CD14-positive monocyte (primary cell): ENCODE measurements around the gene PHLDA3. TPM values are rescaled to one million over a fixed set of nuclear protein-coding genes. Genes with fewer than 3 reads are reported as not detected.

ENCODE experiments used
- DNase-seq, 3 donors: peaks; one replicate each; pipeline ENCODE4 v3.0.0-alpha.2; 2011 to 2022
- H2AFZ ChIP-seq: 2 replicates; pipeline ENCODE4 v1.6.0; 2012; ENCODE audit warnings: mild to moderate bottlenecking, low read depth, low read length, inconsistent platforms; ENCODE audit not compliant: insufficient read depth, poor library complexity, severe bottlenecking
- H3K27ac ChIP-seq, 2 donors: 1 replicate in 1 of 2; 2 replicates in 1 of 2; pipeline ENCODE4 v1.5.1; 2012 to 2013; ENCODE audit warnings: low read length in 2 of 2, control low read depth in 1 of 2, inconsistent platforms in 1 of 2, low read depth in 1 of 2, mild to moderate bottlenecking in 1 of 2
- H3K27me3 ChIP-seq, 2 donors: one replicate each; pipeline versions ENCODE4 v1.6.0 to v1.6.1; 2011 to 2013; ENCODE audit warnings: low read length in 2 of 2; ENCODE audit not compliant: control insufficient read depth in 2 of 2, insufficient read depth in 2 of 2
- H3K36me3 ChIP-seq, 2 donors: replicated peaks in 1 of 2; 1 replicate in 1 of 2; 2 replicates in 1 of 2; pipeline versions ENCODE4 v1.5.1 to v1.6.1; 2012 to 2013; ENCODE audit warnings: low read length in 2 of 2, control low read depth in 1 of 2, inconsistent platforms in 1 of 2, mild to moderate bottlenecking in 1 of 2; ENCODE audit not compliant: insufficient read depth in 2 of 2, control insufficient read depth in 1 of 2
- H3K4me1 ChIP-seq, 2 donors: 1 replicate in 1 of 2; 2 replicates in 1 of 2; pipeline versions ENCODE4 v1.5.1 to v1.6.1; 2012 to 2013; ENCODE audit warnings: low read length in 2 of 2, control low read depth in 1 of 2, inconsistent platforms in 1 of 2, mild to moderate bottlenecking in 1 of 2, moderate library complexity in 1 of 2; ENCODE audit not compliant: insufficient read depth in 2 of 2, control insufficient read depth in 1 of 2
- H3K4me2 ChIP-seq: replicated peaks from 2 replicates; pipeline ENCODE3; 2012; ENCODE audit warnings: low read length, moderate library complexity, mild to moderate bottlenecking; ENCODE audit not compliant: poor library complexity, severe bottlenecking; ENCODE audit errors: extremely low read depth
- H3K4me3 ChIP-seq, 3 experiments: fragments of 200-600 bp in 1 of 3; sonication (generic) in 1 of 3; replicated peaks in 1 of 3; 1 replicate in 2 of 3; 2 replicates in 1 of 3; pipeline ENCODE4 v1.5.1; 2011 to 2013; ENCODE audit warnings: low read length in 3 of 3, mild to moderate bottlenecking in 3 of 3, control low read depth in 2 of 3, low read depth in 2 of 3, inconsistent platforms in 1 of 3, moderate library complexity in 1 of 3
- H3K79me2 ChIP-seq: 2 replicates; pipeline ENCODE4 v1.6.0; 2012; ENCODE audit warnings: mild to moderate bottlenecking, control low read depth, inconsistent platforms, low read length, moderate library complexity; ENCODE audit not compliant: insufficient read depth
- H3K9ac ChIP-seq: 2 replicates; pipeline ENCODE4 v1.6.0; 2017; ENCODE audit warnings: low read length, mild to moderate bottlenecking; ENCODE audit not compliant: insufficient read depth, poor library complexity, severe bottlenecking
- H3K9me3 ChIP-seq, 2 donors: replicated peaks in 1 of 2; 1 replicate in 1 of 2; 2 replicates in 1 of 2; pipeline versions ENCODE4 v1.5.1 to v1.6.1; 2012 to 2013; ENCODE audit warnings: low read length in 2 of 2, control low read depth in 1 of 2; ENCODE audit not compliant: control insufficient read depth in 1 of 2, insufficient read depth in 1 of 2
- H4K20me1 ChIP-seq: 2 replicates; pipeline ENCODE4 v1.6.0; 2012; ENCODE audit warnings: mild to moderate bottlenecking, low read length, control low read depth, moderate library complexity; ENCODE audit not compliant: insufficient read depth
- H3K27ac Mint-ChIP-seq, 7 donors: one replicate each; pipeline ENCODE4 v1.8.0; 2020; ENCODE audit warnings: mild to moderate bottlenecking in 7 of 7, mixed read lengths in 7 of 7, moderate library complexity in 6 of 7, inconsistent platforms in 2 of 7
- H3K27me3 Mint-ChIP-seq, 3 donors: one replicate each; pipeline ENCODE4 v1.8.0; 2021 to 2022; ENCODE audit warnings: low read depth in 3 of 3, mild to moderate bottlenecking in 3 of 3, mixed read lengths in 3 of 3, moderate library complexity in 3 of 3, inconsistent platforms in 1 of 3
- H3K36me3 Mint-ChIP-seq, 2 donors: one replicate each; pipeline ENCODE4 v1.8.0; 2020; ENCODE audit warnings: mixed read lengths in 2 of 2, inconsistent platforms in 1 of 2, mild to moderate bottlenecking in 1 of 2
- H3K4me1 Mint-ChIP-seq: one replicate; pipeline ENCODE4 v1.8.0; 2020; ENCODE audit warnings: mild to moderate bottlenecking, mixed read lengths
- H3K4me3 Mint-ChIP-seq, 2 donors: one replicate each; pipeline ENCODE4 v1.8.0; 2020; ENCODE audit warnings: mild to moderate bottlenecking in 2 of 2, mixed read lengths in 2 of 2, moderate library complexity in 1 of 2
- H3K9me3 Mint-ChIP-seq, 7 donors: one replicate each; pipeline ENCODE4 v1.8.0; 2020 to 2022; ENCODE audit warnings: mixed read lengths in 7 of 7, mild to moderate bottlenecking in 6 of 7, moderate library complexity in 6 of 7, inconsistent platforms in 2 of 7
- CTCF ChIP-seq: fragments of 200-600 bp; IDR thresholded peaks from one replicate; pipeline ENCODE4 v1.8.0; 2022; ENCODE audit warnings: antibody characterized with exemption, mild to moderate bottlenecking
- WGBS: methylation state at CpG from one replicate; pipeline ENCODE4 v1.1.5; 2013; ENCODE audit warnings: missing lambda C conversion rate; ENCODE audit not compliant: insufficient coverage; 5-methylcytosine and 5-hydroxymethylcytosine counted together
- intact Hi-C, 2 donors: fragments of 100-400 bp; cut with micrococcal nuclease; formaldehyde crosslinking; loops; one replicate each; pipeline versions ENCODE4 v1.15.0 to v1.15.1; 2023
- polyA plus RNA-seq, 3 donors: library from polyadenylated mRNA; depleted of rRNA in 1 of 3; unstranded in 2 of 3; stranded (reverse) in 1 of 3; fragments of 300-500 nt in 2 of 3; fragments of >200 nt in 1 of 3; fragmentation: Illumina TruSeq in 2 of 3; gene quantifications; 1 replicate in 2 of 3; 2 replicates in 1 of 3; pipeline ENCODE4 v1.2.3, GENCODE V29; 2012 to 2021

Gene PHLDA3
- polyA plus RNA-seq, 3 donors: 0.08 TPM; not detected in 2

- Histone ChIP-seq H4K20me1 (peaks cover 33% of the 10 kb centered on the region), H3K4me1 (peaks cover 49 to 50% of the 10 kb centered on the region in 2 donors), H3K4me3 (peak overlapping the region in 1 of 3 experiments; percentile 23), H3K9me3 (no peaks in the 10 kb centered on the region), H2AFZ (no peak overlapping the region), H3K36me3 (peaks cover 50 to 70% of the 10 kb centered on the region in 2 donors), H3K27me3 (no peaks in the 10 kb centered on the region), H3K79me2 (peaks cover 3% of the 10 kb centered on the region), H3K27ac (peak overlapping the region; percentile 74 to 87), H3K9ac (peak overlapping the region; percentile 49), H3K4me2 (peak overlapping the region; percentile 60)
- Mint-ChIP-seq H3K27ac (peak overlapping the region; percentile 90 to 96 (median 95)), H3K9me3 (peaks cover 0 to 12% (median 2%) of the 10 kb centered on the region in 7 donors), H3K4me3 (peak overlapping the region; percentile 43 to 62), H3K27me3 (peaks cover 0 to 6% (median 5%) of the 10 kb centered on the region in 3 donors), H3K4me1 (peaks cover 61% of the 10 kb centered on the region), H3K36me3 (peaks cover 76 to 82% of the 10 kb centered on the region in 2 donors)
- intact Hi-C loops: loop anchor here (2.0 to 10.0 kb wide), 2 partner anchors 13 to 55 kb away; no protein-coding TSS in a partner anchor
- WGBS: 0% methylated on average over 1 of the region's 6 CpGs
- peak; percentile 55 to 62 (median 55) for DNase-seq
- TF ChIP-seq CTCF: no peak
These were observed 20.8 kb upstream of the PHLDA3 start for GRCh38 chr1:201489643-201490261.

- peak overlapping the region; percentile 60 for H3K4me2 ChIP-seq
- intact Hi-C loops: loop anchor here in 1 of 2 donors (2.0 kb wide), 1 partner anchor 14 kb away; no protein-coding TSS in a partner anchor
- WGBS: 49% methylated on average over 4 of the region's 12 CpGs
These were observed 20.0 kb upstream of the PHLDA3 start for GRCh38 chr1:201488830-201489589.

More at GRCh38 chr1:201488830-201489589, 20.0 kb upstream of the PHLDA3 start:
- peaks cover 25% of the 10 kb centered on the region for H4K20me1 ChIP-seq
- H3K36me3 Mint-ChIP-seq: peaks cover 76 to 82% of the 10 kb centered on the region in 2 donors
- peaks cover 0 to 5% (median 4%) of the 10 kb centered on the region in 3 donors for H3K27me3 Mint-ChIP-seq
- H3K4me1 Mint-ChIP-seq: peaks cover 54% of the 10 kb centered on the region
- no peak for TF ChIP-seq CTCF
- no peak overlapping the region for H2AFZ ChIP-seq
- peaks cover 3% of the 10 kb centered on the region for H3K79me2 ChIP-seq
- H3K4me1 ChIP-seq: peaks cover 42% of the 10 kb centered on the region in 2 donors
- H3K27ac Mint-ChIP-seq: peak overlapping the region; percentile 90 to 96 (median 95)
- H3K9me3 Mint-ChIP-seq: peaks cover 0 to 8% (median 2%) of the 10 kb centered on the region in 7 donors
- H3K36me3 ChIP-seq: peaks cover 52 to 70% of the 10 kb centered on the region in 2 donors
- H3K4me3 Mint-ChIP-seq: peak overlapping the region; percentile 43 to 62
- H3K27ac ChIP-seq: peak overlapping the region; percentile 74 to 87
- peak; percentile 58 to 76 (median 71) for DNase-seq
- no peaks in the 10 kb centered on the region for H3K27me3 ChIP-seq
- H3K4me3 ChIP-seq: peak overlapping the region in 1 of 3 experiments; percentile 23
- H3K9ac ChIP-seq: peak overlapping the region; percentile 49
- H3K9me3 ChIP-seq: no peaks in the 10 kb centered on the region
